ENCODE results near the gene PACS1.

Gene PACS1

DNA sequence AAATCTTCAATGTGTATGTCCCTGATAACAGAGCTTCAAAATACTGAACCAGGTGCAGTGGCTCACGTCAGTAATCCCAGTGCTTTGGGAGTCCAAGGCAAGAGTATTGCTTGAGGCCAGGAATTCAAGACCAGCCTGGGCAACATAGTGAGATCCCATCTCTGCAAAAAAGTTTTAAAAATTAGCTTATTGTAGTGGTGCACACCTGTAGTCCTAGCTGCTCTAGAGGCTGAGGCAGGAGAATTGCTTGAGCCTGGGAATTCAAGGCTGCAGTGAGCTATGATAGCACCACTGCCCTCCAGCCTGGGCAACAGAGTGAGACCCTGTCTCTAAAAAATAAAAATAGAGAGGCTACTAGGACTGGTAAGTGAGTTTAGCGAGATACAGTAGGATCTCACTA is 84.0 kb downstream of the PACS1 start:
- no peak for DNase-seq (ENCODE audit: low read depth)
- TF ChIP-seq, protein P1, sequence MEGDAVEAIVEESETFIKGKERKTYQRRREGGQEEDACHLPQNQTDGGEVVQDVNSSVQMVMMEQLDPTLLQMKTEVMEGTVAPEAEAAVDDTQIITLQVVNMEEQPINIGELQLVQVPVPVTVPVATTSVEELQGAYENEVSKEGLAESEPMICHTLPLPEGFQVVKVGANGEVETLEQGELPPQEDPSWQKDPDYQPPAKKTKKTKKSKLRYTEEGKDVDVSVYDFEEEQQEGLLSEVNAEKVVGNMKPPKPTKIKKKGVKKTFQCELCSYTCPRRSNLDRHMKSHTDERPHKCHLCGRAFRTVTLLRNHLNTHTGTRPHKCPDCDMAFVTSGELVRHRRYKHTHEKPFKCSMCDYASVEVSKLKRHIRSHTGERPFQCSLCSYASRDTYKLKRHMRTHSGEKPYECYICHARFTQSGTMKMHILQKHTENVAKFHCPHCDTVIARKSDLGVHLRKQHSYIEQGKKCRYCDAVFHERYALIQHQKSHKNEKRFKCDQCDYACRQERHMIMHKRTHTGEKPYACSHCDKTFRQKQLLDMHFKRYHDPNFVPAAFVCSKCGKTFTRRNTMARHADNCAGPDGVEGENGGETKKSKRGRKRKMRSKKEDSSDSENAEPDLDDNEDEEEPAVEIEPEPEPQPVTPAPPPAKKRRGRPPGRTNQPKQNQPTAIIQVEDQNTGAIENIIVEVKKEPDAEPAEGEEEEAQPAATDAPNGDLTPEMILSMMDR (IDR thresholded peaks at IDR 0.05; ENCODE audit: control insufficient read depth, extremely low read depth, insufficient read depth) = no peak
- no peak overlapping the region for H3K4me3 ChIP-seq (ENCODE audit: low read depth, low read length)

DNA sequence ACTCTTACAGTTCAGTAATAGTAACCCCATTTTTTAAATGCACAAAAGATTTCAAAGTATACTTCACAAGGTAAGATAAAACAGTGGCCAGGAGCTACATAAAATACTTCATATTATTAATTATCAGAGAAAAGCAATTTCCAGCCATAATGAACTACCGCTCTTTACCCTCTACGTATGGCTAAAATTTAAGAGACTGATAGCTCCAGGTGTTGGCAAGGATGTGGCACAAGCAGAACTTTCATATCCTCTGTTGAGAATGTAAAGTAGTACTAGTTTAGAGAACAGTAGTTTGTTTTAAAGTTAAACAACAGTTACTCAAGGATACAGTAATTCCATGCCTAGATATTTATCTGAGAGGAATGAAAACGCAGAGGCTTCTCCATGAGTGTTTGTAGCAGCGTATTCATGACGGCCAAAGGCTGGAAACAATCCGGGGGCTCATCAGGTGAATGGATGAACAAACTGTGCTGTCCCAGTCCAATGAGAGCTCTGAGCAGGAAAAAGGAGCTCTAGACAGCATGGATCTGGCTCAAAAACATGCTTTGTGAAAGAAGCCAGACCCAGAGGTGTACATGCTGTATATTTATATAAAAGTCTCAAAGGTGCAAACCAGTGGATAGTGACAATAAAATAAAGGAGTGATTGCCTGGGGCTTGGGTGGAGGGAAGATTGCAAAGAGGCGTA is 85.5 kb downstream of the PACS1 start:
- no peak for DNase-seq (ENCODE audit: low read depth)
- TF ChIP-seq, protein P1 (IDR thresholded peaks at IDR 0.05; ENCODE audit: control insufficient read depth, extremely low read depth, insufficient read depth) = no peak
- H3K4me3 ChIP-seq (ENCODE audit: low read depth, low read length) = no peak overlapping the region

DNA sequence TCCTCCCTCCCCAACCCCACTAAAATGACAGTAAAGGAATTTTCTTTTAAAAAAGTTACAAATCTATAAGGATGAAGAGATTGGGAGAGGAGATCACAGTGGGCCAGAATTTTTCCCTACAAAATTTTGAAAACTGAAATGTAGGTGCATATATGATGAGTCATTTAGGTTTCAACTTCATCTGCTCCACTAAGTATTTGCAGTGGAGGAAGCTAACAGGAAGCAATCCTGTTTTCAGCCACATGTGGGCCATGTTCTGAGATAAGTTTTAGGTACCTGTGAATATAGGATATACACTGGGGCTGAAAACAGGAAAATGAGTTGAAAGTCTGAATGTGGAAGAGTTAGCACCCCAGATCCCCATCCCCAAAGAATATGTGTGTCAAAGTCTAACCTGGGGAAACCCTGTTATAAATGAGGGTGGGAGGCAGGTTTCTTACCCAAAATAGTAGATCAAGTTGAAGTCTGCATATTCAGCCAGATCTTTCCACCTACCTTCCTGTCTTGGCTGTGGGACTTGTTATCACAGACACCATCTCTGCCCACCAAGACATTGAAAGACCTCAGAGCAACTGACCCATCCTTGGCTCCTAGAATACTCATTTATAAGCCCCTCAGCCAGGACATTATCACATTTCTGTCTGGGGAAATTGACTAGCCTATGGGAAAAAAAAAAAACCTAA is 87.3 kb downstream of the PACS1 start:
- TF ChIP-seq, protein P1 (IDR thresholded peaks at IDR 0.05; ENCODE audit: control insufficient read depth, extremely low read depth, insufficient read depth) = no peak
- DNase-seq (ENCODE audit: low read depth) = no peak
- no peak overlapping the region for H3K4me3 ChIP-seq (ENCODE audit: low read depth, low read length)

- TF ChIP-seq, protein P1 (IDR thresholded peaks at IDR 0.05; ENCODE audit: control insufficient read depth, extremely low read depth, insufficient read depth) = no peak
- H3K4me3 ChIP-seq (ENCODE audit: low read depth, low read length) = no peak overlapping the region
- no peak for DNase-seq (ENCODE audit: low read depth)
These were observed 88.1 kb downstream of the PACS1 start for GRCh38 chr11:66158156-66158555.

DNA sequence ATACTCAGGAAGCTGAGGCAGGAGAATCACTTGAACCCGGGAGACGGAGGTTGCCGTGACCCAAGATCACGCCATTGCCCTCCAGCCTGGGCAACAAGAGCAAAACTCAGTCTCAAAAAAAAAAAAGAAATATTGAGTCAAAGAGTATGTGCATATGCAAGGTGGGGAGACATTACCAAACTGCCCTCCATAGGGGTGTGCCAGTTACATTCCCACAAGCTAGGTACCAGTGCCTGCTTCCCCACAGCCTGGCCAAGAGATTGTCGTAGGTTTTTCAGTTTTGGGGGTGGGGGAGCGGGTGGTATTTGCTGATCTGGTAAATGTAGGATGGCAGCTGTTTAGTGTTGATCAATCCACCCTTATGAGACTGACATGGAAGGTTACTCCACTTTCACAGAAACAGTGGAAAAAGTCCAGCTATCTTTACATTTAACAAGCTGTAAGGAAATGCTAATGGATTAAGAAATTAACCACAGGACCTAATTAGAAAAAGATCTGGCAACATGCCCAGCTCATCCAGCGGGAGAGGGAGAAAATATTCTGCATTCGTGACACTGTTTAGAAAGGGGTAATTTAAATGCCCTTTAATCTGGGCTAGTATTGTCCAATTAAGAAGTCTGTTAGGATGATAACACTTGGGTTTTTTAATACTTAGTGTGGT is 89.4 kb downstream of the PACS1 start:
- TF ChIP-seq, protein P1 (IDR thresholded peaks at IDR 0.05; ENCODE audit: control insufficient read depth, extremely low read depth, insufficient read depth) = no peak
- H3K4me3 ChIP-seq (ENCODE audit: low read depth, low read length) = no peak overlapping the region
- no peak for DNase-seq (ENCODE audit: low read depth)

GRCh38 chr11:66160709-66161108 is 90.6 kb downstream of the PACS1 start:
- no peak overlapping the region for H3K4me3 ChIP-seq (ENCODE audit: low read depth, low read length)
- TF ChIP-seq, protein P1 (IDR thresholded peaks at IDR 0.05; ENCODE audit: control insufficient read depth, extremely low read depth, insufficient read depth) = no peak
- DNase-seq (ENCODE audit: low read depth) = no peak

Measured in LNCaP clone FGC (cell line).